Measurements from ENCODE around the gene STK32B.

DNA sequence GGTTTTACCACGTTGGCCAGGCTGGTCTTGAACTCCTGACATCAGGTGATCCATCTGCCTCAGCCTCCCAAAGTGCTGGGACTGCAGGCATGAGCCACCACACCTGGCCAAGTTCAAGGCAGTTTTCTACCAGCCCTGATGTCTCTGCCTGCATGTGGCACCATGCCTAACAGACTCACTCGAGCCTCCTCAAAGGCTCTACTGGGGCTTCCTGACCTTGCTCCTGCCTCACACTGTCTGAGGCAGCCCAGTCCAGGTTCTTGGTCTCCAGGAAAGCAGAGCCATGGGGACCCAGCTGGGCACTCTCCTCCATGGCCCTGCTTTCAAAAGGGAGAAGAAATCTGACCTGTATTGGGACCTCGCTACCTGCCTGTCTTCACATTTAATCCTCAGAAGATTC, 370.1 kb downstream of the STK32B start:
- TF ChIP-seq, protein P1, sequence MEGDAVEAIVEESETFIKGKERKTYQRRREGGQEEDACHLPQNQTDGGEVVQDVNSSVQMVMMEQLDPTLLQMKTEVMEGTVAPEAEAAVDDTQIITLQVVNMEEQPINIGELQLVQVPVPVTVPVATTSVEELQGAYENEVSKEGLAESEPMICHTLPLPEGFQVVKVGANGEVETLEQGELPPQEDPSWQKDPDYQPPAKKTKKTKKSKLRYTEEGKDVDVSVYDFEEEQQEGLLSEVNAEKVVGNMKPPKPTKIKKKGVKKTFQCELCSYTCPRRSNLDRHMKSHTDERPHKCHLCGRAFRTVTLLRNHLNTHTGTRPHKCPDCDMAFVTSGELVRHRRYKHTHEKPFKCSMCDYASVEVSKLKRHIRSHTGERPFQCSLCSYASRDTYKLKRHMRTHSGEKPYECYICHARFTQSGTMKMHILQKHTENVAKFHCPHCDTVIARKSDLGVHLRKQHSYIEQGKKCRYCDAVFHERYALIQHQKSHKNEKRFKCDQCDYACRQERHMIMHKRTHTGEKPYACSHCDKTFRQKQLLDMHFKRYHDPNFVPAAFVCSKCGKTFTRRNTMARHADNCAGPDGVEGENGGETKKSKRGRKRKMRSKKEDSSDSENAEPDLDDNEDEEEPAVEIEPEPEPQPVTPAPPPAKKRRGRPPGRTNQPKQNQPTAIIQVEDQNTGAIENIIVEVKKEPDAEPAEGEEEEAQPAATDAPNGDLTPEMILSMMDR (conservative IDR thresholded peaks at IDR 0.05; ENCODE audit: low read depth, low read length): no peak
- TF ChIP-seq EZH2 (IDR thresholded peaks at IDR 0.05; ENCODE audit: borderline replicate concordance, low read depth, low read length, poor library complexity, severe bottlenecking): no peak

All from A673 (cell line).